T-helper 9 cell (primary cell): Measurements from ENCODE around the gene ATP8B3.
"Not testable (repeated sequence)": the region's sequence is repeated elsewhere in the genome, so short reads cannot be mapped to it uniquely, and the experiment has no call there.

Experiments
- DNase-seq: peaks from one replicate; pipeline ENCODE4 v3.0.0-alpha.2; 2020

ATP8B3 gene

DNA sequence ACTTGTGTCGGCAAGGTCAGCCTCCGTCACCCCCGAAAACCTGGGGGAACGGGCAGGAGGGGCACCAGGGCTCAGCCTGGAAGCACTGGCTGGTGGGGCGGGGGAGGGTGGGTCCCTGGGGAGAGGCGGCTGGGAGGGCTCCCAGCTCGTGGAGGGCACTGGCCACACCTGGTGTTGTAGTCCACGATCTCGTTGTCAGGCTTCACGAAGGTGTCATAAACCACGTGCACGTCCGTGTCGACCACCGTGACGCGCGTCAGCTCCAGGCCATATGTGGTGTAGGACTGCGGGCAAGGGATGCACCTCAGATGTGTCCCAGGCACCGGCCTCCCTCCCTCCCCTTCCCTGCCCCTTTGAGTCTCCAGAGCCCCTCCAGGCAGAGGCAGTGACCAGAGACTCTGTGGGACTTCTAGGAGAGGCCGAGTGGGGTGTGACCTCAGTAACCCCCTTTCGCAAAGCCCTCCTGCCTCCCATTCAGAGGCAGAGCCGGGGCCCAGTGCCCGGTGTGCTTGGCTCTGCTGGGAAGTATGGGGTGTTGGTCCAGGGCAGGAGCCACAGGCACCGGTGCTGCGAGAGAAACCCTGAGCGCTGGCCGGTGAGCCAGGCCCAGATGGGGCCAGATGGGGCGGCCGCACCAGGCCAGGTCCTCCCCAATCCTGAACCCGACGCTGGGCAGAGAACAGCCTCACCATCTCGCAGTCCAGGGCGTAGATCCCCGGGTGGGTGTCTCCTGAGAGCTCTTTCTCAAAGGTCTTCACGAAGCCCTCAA, 4.6 kb upstream of the ATP8B3 start:
- DNase-seq: no peak

DNA sequence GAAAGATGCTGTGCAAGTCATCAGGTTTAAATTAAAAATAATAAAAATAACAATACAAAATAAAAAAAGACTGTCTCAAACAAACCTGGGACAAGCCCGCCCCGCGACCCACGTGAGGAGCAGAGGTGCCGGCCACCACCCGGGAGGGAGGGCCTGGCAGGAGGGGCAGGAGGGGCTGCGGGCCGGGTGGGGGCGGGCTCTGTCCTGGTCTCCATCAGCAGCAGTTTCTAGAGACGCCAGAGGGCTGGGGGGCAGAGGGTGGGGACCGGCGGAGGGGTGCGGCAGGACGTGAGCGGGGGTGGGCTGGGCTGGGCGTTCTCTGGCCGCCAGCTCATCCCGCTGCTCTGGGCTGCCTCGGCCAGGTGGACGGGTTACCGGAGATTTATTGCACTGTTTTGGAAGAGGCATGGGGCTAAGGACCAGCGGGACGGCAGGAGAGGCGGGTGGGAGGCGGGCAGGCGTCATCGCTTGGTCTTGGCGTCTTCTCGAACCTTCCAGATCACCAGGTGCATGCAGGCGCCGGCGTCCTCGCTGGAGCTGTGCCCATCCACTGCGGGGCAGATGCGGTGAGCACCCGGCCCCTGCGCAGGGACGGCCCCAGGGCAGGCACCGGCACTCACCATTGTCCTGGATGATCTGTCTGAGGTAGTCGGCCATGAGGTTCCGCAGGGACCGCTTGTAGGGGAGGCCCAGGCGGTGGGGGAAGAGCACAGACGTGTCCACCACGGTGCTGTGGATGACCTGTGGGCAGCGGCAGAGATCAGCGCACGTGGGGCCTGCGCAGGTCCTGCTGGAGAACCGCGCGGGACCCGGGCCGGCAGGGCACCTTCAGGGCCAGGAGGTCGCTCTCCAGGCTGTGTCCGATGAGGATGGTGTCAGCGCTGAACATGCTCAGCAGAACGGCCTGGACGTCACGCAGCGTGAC, 3.8 kb upstream of the ATP8B3 start:
- DNase-seq: no peak

DNA sequence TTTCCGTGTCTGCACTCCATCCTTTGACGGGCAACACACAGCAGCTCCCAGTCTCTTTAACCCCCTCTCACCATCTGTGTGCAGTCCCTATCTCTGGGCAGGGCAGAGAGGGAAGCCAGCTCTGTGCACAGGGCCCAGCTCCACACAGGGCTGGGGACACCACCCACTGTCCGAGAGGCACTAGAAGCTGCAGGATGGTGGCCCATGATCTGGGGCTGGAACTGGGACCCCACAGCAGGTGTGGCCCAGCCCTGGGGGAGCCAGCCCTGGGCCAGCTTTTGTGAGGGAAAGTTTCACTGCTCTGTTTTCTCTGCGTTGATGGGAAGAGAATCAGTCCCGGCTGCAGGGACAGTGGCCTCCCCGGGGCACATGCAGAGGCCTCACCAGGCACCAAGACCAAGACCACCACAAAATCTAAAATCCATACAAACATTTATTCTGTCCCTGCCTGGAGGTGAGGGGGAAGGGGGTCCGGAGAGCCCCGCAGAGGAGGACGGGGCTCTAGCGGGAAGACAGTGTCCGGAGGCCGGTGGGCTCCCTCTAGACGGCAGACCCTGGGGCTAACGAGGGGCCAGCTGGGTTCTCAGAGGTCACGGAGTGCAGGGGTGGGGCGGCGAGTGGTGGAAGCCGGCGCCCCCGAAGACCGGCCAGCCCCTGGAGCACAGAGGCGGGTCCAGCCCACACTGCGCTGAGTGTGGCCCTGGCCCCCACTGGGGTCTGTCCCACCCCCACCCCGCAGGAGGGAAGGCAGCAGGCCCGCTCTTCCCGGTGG, 2.9 kb upstream of the ATP8B3 start:
- no peak for DNase-seq

DNA sequence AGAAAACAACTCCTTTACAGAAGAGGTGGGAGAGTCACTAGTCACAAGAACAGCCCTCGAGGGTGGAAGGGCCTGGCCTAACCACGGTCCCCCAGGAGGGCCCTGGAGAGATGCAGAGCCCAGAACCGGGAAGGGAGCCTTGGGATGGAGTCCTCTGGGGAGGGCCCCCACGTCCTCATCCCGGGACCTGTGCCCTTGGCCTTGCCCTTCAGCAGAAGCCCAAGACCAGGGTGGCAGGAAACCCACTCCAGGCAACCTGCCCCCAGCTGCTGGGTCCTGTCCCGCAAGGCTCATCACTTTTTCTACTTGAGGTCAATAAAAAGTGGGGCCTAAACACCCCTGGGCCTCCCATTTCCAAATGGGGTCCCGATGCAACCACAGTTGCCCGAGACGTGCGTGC, 2.3 kb upstream of the ATP8B3 start:
- DNase-seq: no peak

DNA sequence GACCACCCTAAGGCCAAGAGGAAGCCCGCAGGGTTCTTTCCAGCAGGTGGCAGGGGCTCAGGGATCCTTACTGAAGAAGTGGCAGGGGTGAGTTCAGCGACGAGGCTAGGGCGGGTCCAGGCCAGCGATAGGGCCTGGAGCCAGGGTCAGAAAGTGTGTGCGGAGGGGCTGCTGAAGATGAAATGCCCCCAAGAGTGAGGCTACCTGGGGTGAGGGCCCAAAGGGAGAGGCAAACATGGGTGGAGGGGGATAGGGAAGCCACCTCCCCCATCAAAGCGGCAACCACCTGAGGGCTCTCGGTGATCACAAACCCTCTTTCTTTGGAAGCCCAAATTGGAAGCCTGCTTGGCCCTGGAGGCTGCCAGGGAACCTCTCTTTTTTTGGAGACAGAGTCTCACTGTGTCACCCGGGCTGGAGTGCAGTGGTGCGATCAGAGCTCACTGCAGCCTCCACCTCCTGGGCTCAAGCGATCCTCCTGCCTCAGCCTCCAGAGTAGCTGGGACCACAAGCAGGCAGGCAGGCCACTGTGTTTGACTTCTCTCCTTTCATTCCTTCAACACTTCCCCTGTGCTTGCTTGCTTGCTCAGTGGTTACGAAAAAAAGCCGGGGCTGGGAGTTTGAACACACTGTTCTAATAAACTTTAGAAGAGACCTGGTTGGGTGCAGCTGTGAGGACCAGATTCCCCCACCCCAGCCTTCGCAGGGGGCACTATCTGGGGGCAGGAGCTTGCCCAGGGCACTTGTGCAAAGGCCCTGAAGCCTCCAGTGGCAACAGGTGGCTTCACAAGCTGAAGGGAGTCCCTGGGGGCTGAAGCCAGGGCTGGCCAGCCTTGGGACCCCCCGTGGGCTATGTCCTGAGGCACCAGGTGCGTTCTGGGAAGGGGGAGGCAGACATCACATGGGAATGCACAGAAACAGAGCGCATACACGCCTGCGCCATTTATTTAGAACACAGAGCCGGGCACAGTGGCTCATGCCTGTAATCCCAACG, 1.4 kb upstream of the ATP8B3 start:
- no peak for DNase-seq

DNA sequence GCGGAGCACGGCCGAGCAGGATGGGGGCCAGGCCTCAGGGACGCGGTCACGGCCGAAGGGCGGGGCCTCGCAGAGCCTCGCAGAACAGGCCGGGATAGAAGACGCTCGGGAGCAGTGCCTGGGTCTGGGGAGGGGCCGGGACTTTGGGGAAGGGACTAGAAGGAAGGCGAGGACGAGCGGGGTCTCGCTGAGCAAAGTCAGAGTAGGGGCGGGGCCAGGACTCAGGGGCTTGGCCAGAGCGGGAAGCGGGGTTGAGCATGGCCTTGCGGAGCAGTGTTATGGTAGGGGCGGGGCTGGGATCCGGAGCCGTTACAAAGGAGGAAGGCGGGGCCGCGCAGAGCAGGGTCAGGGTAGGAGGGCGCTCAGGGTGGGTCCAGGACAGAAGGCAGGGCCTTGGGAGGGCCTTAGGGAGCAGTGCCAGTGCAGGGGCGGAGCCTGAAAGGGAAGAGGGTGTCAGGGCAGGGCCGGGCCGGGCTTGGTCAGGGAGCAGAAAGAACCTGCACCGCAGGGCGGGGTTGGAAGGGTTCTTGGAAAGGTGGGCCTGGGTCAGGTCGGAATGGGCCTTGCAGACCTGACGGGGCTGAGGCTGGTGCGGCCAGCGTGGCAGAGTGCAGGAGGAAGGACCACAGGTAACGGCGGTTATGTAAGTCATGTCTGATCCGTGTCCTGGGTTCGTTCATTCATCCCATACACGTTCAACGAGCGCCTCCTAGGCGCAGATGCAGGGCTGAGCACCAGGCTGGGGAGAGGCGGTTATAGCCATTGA, 533 bp upstream of the ATP8B3 start:
- DNase-seq: peak; percentile 76

DNA sequence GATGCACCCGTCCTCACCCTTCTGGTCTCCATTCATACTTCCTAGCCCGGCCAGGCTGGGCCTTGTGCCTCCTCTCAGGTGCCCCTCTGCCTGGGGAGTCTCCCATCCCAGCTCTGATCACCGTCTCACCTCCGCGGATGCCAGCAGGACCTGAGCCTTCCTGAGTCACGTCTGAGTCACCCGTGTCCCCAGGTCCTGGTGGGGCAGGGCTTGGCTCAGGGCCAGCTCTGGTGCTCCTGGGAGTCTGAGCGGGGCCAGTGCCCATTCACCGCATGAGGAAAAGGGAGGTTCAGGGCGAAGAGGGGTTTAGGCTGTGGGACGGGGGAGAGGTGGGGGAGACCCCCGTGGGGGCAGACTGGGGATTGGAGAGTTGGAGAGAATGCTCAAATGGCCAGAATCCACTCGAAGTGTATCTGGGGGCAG, 593 bp downstream of the ATP8B3 start:
- DNase-seq: peak; percentile 53

DNA sequence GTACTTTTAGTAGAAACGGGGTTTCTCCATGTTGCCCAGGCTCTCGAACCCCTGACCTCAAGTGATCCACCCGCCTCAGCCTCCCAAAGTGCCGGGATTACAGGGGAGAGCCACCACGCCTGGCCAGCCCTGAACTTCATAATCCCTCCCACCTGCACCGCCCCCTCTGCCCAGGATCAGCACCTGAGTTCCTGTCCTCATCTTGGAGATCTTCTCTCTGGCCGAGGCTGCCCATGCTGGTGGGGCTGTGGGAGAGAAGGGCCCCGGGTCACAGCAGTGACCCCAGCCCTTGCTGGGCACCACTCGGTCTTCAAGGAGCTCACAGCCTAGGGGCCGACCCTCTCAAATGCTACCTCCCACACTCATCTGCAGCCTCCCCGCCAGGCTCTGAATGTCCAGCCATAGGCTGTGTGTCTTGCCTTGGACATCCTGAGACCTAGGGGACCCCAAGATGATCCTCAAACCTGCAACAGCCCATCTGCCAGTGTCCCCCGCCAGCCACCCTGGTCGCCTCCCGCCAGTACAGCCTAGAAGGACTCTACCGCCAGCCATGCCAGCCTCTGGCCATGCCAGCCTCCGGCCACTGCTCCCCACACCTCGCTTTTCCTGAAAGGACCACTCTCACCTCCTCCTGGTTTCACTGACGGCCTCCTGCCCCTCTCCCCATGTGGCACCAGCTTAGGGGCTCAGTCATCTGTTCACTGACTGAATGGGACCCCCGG, 1.5 kb downstream of the ATP8B3 start:
- DNase-seq: no peak

DNA sequence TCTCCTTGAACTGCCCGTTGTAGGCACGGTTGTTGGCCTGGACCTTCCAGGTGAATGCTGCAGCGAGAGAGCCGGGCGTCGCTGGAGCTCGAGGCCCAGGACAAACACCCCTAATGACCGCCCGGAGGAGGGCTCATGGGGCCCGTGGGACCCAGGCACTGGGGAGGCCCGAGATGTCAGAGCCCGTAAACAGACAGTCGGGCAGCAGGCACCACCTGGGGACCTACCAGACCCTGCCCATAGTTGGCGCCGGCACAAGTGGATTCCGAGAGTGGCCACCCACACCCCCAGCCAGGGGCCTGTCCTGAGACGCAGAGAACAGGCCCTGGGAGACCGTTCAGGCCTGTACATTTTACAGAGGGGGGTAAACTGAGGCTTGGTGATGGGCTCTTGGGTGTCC, 2.4 kb downstream of the ATP8B3 start:
- DNase-seq: no peak

DNA sequence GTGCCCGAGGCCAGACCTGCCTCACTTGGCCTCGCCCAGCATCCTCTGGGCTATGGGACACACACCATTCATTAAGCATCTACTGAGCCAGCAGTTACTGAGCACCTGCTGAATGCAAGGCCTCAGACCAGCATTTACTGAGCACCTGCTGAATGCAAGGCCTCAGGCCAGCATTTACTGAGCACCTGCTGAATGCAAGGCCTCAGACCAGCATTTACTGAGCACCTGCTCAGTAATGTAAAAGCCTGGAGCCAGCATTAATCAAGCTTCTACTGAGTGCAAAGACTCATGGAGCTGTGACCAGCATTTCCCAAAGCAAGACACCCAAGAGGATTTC, 3.7 kb downstream of the ATP8B3 start:
- no peak for DNase-seq

DNA sequence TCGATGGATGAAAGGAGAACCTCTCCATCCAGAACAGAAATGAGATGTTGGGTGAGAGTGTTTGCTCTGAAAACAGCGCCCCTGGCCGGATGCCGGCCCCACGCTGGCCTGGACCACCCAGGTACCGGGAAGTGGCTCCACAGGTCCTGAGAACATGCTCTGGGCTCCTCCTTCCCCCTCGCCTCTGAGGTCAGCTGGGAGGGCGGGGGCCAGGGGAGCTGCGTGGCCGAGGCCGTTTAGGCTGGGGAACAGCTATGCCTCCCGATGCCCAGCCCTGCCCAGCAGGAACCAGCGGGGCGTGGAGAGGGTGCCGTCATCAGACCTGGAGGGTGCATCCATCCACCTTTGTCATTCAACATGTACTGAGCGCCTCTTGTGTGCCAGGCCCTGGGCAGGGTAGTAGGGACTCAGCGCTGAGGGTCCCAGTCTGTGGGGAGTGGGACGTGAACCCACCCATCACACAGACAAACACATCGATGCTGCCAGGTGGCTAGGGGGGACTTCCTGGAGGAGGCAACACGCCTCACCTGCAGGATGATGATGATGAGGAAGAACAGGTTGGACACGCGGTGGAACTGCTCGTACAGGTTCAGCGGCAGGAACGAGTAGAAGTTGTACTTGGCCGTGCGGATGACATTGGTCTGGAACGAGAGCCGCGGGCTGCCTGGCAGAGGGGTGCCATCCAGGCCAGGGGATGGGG, 4.2 kb downstream of the ATP8B3 start:
- no peak for DNase-seq

DNA sequence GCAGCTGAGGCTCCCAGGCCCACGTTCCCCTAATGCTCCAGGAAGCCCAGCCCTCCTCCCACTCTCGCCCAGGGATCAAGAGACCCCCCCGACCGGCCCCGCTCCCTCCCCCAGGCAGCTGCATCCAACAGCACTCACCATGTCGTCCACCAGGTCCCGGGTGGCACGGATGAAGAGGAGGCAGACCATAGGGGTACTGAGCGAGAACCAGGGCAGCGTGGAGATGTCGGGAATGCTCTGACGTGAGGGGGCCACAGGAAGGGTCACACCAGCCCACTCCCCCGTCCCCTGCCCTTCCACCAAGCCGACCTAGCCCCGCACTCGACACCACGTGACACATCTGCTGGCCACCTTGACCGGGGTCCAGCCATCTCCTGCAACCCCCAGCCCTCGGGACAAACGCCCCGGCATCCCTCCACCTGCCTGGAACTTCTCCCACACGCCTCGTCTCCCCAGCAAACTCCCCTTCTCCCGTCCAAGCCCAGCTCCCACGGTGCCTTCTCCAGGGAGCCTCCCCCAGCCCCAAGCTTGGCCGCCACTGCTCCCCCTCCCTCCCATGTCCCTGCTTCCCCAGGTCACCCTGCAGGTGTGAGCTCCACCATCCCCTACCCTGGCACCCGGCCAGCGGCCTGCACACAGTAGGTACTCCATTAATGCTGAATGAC, 4.9 kb downstream of the ATP8B3 start:
- DNase-seq: no peak

DNA sequence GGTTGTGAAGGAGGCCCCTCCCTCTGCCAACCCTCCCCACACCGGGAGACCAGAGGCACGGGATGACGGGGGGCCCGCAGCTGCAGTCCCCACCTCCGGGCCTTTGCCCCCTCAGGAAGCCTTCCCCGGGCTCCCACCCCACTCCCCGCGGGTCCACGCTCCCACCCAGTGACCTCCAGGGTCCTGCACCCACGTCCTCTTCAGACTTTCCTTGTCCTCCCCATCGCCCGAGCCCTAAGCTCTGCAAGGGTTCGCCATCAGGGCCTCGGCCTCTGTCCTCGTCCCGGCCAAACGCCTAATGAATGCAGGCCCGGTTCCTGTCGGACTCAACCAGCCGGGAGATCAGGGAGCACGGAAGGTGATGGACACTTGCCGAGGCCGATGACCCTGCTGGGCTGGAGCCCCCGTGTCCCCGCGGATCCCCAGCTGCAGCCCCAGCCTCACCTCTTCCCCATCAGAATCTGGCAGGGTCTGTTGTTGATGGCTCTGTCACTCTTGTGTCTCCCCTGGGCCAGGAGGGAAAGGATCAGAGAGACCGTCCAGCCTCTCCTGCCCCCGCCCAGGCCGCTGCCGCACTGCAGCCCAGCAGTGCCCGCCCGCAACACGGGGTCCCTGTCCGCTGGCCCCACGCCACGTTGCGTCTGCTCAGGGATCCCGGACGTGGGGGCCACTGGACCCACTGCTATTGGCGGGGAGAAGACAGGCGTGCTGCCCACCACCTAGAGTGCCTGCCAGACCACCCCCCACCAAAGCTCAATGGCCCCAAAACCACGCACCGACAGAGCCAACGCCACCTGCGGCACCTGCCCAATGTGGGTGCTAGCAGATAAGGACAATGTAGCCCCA, 5.7 kb downstream of the ATP8B3 start:
- DNase-seq: no peak

DNA sequence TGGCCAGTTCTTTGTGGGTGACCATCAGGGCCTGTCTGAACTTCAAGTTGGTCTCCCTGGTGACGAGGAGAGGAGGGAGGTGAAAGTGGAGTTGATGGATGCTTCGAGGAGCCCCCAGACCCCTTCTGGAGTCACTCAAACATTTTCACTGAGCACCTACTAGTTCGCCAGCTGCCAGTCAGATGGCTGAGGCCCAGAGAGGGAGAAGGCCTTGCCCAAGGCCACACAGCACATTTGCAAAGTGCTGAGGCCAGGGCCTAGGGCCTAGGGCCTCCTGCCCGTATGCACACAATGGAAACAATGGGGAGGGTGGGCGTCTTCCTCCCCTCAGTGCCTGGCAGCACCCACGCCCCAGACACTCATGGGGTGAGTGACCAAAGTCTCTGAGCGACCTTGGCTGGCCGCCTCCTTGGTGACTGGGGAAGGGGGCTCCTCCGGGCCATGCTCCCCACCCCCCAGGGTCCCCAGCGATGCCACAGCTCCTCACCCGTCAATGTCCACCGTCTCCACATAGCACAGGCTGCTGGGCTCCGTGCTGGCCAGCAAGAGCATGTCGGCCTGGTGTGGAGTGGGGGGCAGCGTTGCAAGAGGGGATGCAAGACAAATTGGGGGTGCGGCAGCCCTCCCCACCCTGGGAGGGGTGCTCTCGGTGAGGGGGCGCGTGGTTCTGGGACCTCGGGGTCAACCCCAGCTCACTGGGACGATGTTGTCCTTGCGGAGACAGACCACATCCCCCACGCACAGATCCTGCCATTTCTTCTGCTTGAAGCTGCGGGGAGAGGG, 6.5 kb downstream of the ATP8B3 start:
- no peak for DNase-seq

DNA sequence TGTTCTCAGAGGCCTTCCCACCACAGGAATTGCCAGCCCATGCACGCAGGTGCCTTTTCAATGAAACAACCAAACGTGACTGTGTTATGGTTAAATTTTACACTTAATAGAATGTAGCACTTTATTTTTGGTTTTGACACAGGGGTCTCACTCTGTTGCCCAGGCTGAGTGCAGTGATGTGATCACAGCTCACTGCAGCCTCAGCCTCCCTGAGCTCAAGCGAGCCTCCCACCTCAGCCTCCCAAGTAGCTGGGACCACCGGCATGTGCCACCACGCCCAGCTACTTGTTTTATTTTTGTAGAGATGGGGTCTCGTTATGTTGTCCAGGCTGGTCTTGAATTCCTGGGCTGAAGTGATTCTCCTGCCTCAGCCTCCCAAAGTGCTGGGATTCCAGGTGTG, 7.2 kb downstream of the ATP8B3 start:
- no peak for DNase-seq

DNA sequence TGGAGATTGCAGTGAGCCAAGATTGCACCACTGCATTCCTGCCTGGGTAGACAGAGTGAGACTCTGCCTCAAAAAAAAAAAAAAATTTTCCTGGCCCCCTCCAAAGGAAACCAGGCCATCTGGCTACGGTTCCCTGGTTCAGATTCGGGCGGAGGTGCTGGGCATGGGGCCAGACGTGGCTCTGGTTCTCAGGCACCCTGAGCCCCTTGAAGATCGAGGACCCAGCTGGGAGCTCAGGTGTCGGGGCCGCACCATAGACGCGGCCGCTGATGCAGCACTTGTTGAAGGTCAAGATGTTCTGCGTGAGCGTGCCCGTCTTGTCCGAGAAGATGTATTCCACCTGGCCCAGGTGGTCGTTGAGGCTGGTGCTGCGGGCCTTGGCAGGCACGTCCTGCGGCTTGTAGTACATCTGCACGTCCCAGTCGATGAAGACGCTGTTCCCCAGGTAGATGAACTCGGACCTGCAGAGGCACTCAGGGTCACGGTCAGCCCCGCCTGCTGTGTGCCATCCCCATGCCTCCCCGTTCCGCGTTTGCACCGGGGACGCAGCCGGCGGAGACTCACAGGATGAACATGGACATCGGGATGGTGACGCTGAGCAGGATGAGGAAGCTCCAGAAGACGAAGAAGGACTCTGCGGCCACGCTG, 12.3 kb downstream of the ATP8B3 start:
- no peak for DNase-seq

DNA sequence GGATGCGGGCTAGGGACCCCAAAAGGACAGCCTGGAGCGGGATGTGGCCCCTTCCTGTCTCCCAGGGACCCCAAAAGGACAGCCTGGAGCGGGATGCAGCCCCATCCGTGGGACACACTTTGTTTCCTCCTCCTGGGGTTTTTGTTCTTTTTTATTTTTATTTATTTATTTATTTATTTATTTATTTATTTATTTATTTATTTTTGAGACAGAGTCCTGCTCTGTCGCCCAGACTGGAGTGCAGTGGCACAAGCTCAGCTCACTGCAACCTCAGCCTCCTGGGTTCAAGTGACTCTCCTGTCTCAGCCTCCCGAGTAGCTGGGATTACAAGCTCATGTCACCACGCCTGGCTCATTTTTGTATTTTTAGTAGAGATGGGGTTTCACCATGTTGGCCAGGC, 14.8 kb downstream of the ATP8B3 start:
- not testable (repeated sequence) for DNase-seq
